Measurements from ENCODE around the gene ME1. TPM values are rescaled to one million over a fixed set of nuclear protein-coding genes. Genes with fewer than 3 reads are reported as not detected.

Gene ME1
- 90.1 and 105 TPM in 2 replicates for polyA plus RNA-seq

GRCh38 chr6:83430611-83431544 lies at the start of gene ME1:
TSS of gene ME1 (minus strand) at chr6:83431051. CDS start at chr6:83430954, 97 bp downstream.

DNA sequence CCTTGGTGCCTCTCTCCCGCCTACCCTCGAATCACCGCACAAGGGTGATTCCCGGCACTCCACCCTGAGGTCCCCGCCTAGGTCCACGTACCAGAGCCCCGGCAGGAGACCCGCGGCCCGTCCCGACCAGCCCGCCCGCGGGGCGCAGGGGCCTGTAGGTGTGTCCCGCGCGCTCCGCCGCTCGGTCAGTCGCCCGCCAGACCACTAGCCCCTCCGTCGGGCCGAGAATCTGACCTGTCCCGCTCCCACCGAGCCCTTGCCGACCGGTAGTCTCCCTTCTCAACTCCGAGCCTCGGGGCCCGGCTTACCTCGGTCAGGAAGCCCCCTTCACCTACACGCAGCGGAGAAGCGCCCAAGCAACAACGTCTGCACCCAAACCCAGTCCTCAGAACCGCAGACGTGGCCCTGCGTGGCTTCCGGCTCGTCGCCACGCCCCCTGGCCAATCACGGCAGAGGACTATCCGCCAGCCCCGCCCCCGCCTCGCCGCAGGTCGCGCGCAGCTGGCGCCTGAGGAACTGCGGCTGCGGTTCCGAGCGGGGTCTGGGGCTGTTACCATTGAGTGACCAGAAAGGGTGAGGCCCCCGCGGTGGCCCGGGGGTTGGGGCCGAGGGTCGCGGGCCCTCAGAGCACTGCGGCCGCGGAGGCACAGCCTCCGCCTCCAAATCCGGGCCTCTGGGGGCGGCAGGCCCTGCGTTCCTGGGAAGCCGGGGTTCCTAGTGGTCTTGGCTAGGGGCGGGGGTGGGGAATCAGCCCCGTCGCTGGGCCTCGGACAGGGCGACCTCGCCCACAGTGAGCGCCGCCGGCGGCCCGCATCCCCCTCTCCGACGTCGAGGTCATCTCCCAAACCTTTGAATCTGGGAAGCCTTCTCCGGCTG lies 237.7 kb downstream of the ME1 start, which contains the start of the genes PGM3 and RWDD2A:
Gene PGM3 (minus strand): TSS at position 395 of the 876 bp plus-strand sequence. CDS start 2,253 bp downstream, outside the sequence.
Gene RWDD2A (plus strand): TSS at position 487 of the 876 bp plus-strand sequence. CDS start 1,095 bp downstream, outside the sequence.

Other genes with a start within 250 kb of the ME1 start
- gene PGM3, start 237.8 kb downstream of the ME1 start, polyA plus RNA-seq = 27.4 and 51.7 TPM in 2 replicates
- gene RWDD2A, start 237.7 kb downstream of the ME1 start, polyA plus RNA-seq = 7.4 and 10.8 TPM in 2 replicates
- gene PRSS35, start 81.5 kb upstream of the ME1 start, polyA plus RNA-seq = not detected in 2 replicates

Measured in Purkinje cell (primary cell).